Effector CD4-positive, alpha-beta T cell (primary cell): ENCODE results near the gene TBX3.

Experiments used
- DNase-seq: peaks from one replicate; pipeline ENCODE4 v3.0.0-alpha.2; 2020

The TBX3 gene

GRCh38 chr12:114682106-114682784, 1.7 kb downstream of the TBX3 start:
- DNase-seq: no peak

- DNase-seq: no peak
These were observed 2.7 kb downstream of the TBX3 start for GRCh38 chr12:114681116-114681871.

- no peak for DNase-seq
These were observed 3.3 kb downstream of the TBX3 start for GRCh38 chr12:114680604-114681069.

DNA sequence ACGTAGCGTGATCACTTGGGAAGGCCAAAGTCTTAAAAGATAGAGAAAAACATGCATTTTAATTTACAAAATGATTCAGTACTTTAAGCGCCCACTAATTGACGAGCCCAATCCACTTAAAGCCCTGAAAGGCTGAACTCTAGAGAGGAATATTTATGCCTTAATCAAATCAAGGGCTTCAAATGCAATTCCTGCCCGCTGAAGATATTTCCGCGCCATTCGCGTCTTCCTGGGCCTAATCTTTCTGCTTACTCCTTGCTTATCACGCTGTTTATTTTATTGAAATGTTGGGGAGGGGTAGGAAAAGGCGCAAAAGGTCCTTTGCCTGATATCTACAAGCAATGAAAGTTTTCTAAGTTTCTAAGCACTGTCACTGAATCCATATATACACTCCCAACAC, 4.0 kb downstream of the TBX3 start:
- no peak for DNase-seq

DNA sequence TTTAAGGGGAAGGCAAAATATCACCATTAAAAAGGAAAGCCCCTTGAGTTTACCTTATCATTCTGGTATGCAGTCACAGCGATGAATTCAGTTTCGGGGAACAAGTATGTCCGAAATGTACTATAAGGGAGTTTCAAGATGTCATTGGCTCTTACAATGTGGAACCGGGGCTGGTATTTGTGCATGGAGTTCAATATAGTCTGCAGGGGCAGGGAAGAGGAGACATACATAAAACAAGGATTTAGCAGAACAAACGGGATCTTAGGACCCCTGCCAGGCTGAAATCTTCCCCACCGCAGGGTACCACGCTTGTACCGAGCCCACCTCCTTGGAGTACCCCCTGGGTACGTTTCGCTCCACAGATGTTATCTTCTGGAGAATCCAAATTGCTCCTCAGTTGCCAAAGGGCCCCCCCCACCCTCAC, 4.5 kb downstream of the TBX3 start:
- DNase-seq: no peak

DNA sequence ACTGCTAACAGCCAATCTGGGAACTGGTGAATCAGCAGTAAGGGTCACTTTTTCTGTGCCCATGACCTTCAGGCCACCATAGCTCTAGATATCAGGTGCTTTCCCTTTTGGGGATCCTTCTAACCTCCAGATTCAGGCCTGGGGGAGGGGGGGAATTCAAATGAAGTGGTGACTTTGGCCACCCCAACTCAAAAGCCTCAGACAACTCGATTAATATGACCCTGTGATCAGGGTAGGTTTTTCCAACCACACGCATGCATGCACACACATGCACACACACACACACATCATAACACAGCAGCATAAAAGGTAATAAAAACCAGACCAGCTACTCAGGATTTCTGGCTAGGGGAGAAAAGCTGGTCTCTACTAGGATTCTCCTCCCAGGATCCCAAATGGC, 5.3 kb downstream of the TBX3 start:
- no peak for DNase-seq

DNA sequence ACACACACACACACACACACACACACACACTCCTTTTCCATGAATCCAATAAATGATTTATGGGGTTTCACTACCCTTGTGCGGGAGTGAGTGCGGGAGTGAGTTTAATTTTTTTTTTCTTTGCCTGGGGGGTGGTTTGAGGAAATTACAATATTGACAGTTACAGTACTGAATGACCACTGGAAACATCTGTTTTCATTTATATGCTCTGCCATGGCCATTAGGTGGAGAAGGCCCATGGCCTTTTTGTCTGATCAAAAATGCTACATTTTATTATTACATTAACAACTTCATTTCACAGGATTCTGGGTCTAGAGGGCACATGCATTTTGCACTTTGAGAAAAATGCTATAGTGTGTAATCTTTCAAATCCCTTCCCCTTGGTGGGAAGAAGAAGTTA, 5.9 kb downstream of the TBX3 start:
- DNase-seq: no peak

GRCh38 chr12:114676142-114676741, 7.7 kb downstream of the TBX3 start:
- no peak for DNase-seq

DNA sequence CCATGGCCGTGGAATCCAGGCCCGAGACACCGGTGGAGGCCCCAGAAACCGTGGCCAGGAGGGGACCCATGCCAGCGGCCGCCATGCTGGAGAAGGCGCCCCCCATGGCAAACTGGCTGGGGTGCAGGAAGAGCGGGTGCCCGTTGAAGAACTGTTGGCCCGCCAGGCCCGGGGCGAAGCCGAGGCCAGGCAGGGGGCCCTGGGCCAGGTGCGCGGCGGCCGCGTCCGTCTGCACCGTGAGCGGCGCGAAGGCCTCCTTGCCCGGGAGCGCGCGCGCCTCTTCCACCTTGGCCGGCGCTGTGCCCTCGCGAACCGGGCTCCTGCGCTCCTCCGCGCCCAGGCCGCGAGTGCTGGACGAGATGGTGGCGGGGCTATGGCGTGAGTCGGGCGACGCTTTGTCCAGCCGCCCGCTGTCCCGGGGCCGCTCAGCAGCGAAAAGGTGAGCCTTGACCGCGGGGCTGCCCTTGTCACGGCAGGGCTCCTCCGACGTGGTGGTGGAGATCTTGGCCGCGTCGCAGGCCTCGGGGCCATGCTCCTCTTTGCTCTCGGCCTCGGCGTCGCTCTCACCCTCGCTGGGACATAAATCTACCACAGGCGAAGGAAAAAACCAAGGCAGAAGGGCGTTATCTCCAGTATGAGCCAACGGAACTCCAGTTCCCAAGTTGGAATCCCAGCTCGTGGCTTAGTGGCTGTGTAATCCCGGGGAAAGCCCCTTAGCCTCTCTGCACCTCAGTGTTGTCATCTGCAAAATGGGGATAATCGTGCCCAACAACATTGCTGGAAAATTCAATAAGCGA, 9.5 kb downstream of the TBX3 start:
- no peak for DNase-seq

DNA sequence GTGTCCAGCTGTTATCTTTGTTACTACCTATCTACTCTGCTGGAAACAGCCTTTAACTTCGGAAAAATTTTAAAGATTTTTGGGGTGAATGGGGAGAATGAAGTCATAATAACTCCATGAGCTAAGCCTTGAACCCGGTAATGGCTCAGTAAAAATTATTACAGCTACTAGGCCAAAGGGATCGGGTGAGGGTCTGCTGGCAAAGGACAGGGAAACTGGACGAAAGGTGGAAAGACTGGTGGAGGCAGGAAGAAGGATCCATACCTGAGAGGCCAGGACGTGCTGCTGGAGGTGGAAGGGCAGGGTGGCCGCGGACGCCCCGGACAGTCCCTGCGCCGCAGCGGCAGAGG, 10.1 kb downstream of the TBX3 start:
- DNase-seq: no peak

DNA sequence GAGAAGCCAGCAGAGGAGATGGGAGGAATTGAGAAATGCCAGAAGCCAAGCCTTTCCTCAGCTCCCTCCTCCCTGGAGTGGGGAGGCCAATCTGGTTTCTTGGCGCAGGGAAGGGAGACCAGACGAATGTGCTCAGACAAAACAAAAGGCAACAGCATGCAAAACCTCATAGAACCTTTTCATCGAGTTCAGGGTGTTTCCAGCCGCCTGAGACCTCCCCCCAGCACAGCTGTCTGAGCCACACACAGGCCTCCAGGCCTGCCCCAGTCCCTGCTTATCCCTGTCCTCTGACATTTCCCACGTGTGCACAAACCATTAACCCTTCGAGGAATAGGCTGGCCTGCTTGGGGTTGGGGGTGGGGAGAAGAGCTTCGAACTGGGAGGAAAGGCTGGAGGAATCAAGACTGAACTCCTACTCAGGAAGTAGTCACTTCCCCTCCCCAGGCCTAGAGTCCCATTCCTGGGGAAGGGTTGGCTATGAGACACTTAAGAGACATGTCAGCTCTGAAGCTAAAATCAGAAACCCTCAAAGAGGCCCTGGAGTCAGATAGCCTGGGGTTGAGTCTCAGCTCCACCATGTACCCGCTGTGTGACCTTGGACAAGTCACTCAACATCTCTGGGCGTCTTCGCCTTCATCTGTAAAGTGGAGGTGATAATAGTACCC, 10.7 kb downstream of the TBX3 start:
- no peak for DNase-seq

DNA sequence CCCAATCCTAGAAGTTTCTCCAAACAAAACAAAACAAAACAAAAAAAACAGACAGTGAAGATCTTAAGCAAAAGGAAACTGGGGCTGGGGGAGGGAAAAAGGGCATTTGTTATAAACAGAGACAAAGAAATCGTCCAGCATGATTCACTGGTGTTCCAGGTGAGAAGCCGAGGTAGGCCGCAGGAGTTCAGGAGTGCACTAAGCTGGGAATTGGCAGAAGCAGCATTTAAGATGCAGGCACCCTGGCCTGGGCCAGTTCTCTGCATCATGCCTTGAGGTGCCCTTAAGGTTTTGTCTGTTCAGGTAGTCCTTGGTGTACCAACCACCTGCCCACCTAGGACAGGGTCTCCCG, 11.2 kb downstream of the TBX3 start:
- DNase-seq: no peak

GRCh38 chr12:114671443-114672411, 12.2 kb downstream of the TBX3 start:
- no peak for DNase-seq

GRCh38 chr12:114671066-114671442, 12.9 kb downstream of the TBX3 start:
- DNase-seq: no peak

DNA sequence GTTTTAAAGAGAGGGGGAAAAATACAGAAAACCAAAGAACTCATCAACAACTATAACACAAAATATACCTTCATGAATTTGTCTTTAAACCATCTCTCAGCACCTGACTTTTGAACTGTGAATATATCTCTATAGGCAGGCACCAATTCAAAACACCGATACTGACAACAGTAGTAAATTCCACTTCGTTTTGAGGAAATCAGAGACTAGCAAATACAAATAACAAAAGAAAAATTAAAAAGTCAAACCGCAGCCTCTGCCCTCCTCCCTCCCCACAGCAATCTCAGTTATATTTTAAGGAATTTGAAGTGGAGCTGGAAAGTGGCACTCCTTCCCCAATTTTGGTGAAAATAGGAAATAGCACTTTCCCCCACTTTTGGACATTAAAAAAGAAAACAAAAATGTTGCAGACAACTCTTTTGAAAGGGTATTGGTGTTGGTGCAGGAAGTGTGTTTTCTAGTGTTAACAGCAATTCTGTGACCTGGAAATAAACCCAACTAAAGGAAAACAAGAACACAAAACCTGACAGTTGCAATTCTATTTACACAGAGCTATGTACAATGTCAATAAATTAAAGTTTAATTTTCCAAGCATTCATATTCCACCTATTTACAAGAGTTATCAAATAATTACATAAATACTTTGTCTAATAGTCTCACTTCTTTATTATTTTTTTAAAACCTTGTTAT, 13.5 kb downstream of the TBX3 start:
- DNase-seq: no peak

GRCh38 chr12:114669401-114670290, 14.3 kb downstream of the TBX3 start:
- DNase-seq: no peak

DNA sequence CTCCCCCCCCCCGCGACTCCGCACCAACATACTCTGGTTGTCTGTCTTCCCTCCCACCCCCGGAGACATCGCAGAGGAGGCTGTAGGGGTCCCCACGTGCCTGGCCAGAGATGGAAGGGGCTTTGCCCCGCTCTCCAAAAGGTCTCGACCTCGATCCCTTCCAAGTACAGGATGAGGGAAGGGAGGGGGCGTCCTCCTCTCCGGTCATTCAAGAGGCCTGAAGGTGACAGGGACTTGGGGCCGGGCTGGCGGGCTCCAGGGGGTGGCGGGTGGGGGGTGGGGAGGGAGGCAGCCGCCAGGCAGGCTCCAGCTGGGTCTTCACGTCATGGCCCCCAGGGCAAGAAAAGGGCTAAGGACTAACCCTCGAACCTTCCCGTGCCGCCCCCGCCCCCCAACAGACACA, 15.1 kb downstream of the TBX3 start:
- DNase-seq: no peak

DNA sequence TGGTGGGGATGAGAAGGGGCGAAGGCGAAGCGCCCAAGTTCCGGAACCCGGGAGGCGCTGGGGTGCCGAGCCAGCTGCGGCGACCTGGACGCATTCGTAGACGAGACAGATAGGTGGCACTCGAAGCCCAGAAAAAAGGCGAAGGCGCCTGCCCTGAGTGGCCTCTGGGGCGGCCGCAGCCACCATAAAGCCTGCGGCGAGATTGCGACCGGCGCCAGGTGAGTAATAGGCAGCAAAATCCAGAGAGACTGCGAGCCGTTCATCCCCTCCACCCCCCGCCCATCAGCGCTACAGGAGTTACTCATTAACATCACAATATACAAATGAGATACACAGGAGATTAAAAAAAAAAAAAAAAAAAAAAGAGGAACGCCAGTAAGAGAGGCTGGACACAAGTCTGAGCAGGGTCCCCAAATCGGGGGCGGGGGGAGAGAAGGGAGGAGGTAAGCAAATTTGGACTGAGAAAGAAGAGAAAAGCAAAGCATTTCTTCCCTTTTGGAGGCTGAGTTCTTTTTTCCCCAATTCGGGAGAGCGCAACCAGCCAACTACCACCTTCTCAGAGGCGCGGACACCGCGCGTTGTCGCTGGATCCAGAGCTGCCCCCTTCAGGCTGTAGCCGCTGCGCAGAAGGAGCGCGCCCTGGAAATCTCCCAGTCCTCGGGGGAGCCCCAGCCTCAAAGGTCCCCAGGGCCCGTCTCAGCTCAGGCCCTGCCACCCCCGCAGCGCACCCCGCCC, 15.7 kb downstream of the TBX3 start:
- DNase-seq: no peak

GRCh38 chr12:114667669-114668150, 16.3 kb downstream of the TBX3 start:
- DNase-seq: no peak
